ACHN (cell line): ENCODE results near the gene PLA2G4F.
"Not testable (repeated sequence)": the region's sequence is repeated elsewhere in the genome, so short reads cannot be mapped to it uniquely, and the experiment has no call there.

Experiments used
- DNase-seq: peaks from one replicate; pipeline ENCODE4 v3.0.0-alpha.2; 2015
- in situ Hi-C: cut with HindIII; loops from 2 replicates; pipeline ENCODE4 v1.10.0; 2017; ENCODE audit warnings: low sequenced_read_pairs, low pct_ligation_motif_present, low pct_unique_long_range_greater_than_20kb

Gene PLA2G4F

DNA sequence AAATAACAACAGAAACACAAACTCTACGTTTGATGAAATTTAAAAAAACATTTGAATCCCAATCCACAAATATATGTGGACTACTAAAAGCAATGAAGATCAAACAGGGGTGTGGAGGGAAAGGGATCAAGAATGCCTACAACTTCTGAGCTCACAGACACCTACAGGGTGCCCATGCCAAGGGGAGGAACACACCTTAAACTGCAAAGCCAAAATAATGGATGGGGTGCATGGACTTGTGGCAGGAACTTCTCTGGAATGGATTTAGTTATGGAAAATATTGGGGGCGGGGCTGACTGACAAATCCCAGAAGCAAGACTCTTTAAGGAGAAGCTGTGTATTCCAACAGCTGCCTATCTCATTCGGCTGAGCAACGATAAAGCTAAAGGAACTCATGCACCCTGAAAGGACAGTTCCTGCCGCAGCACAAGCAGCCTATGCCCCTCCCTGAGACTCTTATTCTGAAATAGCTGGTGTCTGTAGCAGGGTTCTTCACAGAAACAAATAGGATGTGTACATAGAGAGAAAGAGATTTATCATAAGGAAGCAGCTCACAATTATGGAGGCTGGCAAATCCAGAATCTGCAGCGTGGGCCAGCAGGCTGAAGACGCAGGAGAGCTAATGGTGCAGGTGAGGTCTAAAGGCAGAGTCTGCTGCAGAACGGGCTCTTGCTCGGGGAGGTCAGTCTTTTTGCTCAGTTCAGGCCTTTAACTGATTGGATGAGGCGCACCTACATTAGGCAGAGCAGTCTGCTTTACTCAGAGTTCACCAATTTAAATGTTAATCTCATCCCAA, 37.6 kb downstream of the PLA2G4F start:
- DNase-seq, result no peak
- in situ Hi-C loops, result no loop called here

DNA sequence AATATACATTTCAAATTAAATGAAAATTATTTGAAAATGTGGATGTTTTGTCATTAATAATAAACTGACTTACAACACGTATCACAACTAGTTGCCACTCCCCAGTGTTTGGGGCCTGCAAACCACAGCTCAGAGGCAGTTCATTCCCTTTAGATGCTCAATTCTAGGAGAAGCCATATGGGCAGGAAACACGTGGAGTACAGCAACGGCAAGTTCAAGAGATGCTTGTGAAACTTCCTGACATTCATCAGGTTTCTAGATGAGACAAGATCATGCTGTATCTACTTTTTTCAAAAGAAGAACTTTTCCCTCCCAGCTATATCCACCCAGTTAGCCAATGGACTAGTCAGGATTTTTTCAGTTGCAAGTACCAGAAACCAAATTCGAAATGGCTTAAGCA, 44.5 kb downstream of the PLA2G4F start:
- in situ Hi-C loops, result no loop called here

GRCh38 chr15:42110367-42110766, 46.1 kb downstream of the PLA2G4F start:
- in situ Hi-C loops, result no loop called here

More for the DNA sequence above, 44.5 kb downstream of the PLA2G4F start:
- DNase-seq, result no peak

GRCh38 chr15:42108806-42109205, 47.6 kb downstream of the PLA2G4F start:
- DNase-seq, result no peak
- in situ Hi-C loops, result no loop called here

More at GRCh38 chr15:42110367-42110766, 46.1 kb downstream of the PLA2G4F start:
- no peak for DNase-seq

GRCh38 chr15:42108189-42108588, 48.2 kb downstream of the PLA2G4F start:
- DNase-seq, result no peak
- in situ Hi-C loops, result no loop called here

- in situ Hi-C loops, result no loop called here
- no peak for DNase-seq
Observed at GRCh38 chr15:42107473-42107872, 49.0 kb downstream of the PLA2G4F start.

DNA sequence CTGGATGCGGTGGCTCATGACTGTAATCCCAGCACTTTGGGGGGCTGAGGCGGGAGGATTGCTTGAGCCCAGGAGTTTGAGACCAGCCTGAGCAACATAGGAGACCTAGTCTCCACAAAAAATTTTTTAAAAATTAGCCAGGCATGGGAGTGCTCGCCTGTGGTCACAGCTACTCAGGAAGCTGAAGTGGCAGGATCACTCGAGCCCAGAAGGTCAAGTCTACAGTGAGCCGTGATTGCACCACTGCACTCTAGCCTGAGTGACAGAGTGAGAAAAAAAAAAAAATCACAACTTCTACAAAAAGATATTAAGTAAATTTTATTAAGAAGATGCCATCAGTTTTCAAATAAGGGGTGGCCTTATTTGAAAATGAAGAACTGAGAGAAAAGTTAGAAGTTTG, 50.1 kb downstream of the PLA2G4F start:
- in situ Hi-C loops, result no loop called here
- no peak for DNase-seq

- in situ Hi-C loops, result no loop called here
- no peak for DNase-seq
Observed at GRCh38 chr15:42104095-42104891, 52.1 kb downstream of the PLA2G4F start.

GRCh38 chr15:42102646-42103235, 53.7 kb downstream of the PLA2G4F start:
- in situ Hi-C loops, result no loop called here
- no peak for DNase-seq

- no peak for DNase-seq
- in situ Hi-C loops, result no loop called here
Observed at GRCh38 chr15:42101861-42102260, 54.6 kb downstream of the PLA2G4F start.

GRCh38 chr15:42100021-42100800, 56.2 kb downstream of the PLA2G4F start:
- in situ Hi-C loops, result no loop called here
- DNase-seq, result no peak

- in situ Hi-C loops, result no loop called here
Observed at GRCh38 chr15:42097018-42097417, 59.4 kb downstream of the PLA2G4F start.

GRCh38 chr15:42094512-42094963, 61.9 kb downstream of the PLA2G4F start, which contains the start of gene PLA2G4D:
Gene PLA2G4D, minus strand, starts transcription at chr15:42094562. Its CDS starts 103 bp downstream, at chr15:42094459.
- in situ Hi-C loops, result no loop called here
- DNase-seq, result no peak

More at GRCh38 chr15:42097018-42097417, 59.4 kb downstream of the PLA2G4F start:
- DNase-seq, result no peak

- in situ Hi-C loops, result no loop called here
- DNase-seq, result no peak
Observed at GRCh38 chr15:42093966-42094365, 62.5 kb downstream of the PLA2G4F start.

DNA sequence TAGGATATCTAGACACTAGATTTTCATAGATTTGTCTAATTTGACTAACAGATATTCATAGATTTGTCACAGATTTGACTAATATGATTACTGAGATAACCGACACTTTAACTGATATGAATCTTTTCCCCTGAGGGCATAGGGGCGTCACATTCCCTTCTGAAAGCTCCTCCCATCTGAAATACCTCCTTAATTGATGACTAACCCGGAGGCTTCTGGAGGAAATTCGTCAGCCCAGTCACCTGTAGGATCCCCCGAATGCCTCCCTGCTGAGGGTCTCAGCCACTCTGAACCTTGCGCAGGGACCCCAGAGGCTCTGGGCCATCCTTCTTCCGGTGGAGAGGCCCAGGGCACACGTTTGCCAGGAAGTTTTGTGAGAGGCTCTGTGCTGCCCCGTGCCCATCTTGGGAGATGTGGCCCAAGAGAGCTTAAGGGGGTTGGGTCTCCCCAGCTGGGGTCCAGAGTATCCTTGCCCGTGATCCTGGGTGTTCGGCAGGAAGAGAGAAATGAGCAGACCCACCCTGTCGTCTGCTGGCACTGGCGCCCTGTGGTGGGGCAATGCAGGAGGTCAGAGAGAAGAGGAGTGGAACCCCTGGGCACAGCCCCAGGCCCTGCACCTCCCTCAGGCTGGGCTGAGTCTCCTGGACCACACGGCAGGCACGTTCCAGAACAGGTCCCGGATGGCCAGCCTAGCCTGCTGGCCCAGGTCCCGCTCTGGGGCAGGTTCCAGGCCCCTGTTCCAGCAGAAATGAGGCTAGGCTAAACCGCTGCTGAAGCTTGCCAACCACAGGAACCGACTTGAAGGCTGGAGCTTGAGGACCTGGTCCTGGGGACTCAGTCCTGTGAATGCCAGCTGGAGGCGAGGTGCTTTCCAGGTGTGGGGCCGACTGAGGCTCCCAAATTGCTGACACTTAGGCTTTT, 63.8 kb downstream of the PLA2G4F start:
- DNase-seq, result no peak
- in situ Hi-C loops, result no loop called here

DNA sequence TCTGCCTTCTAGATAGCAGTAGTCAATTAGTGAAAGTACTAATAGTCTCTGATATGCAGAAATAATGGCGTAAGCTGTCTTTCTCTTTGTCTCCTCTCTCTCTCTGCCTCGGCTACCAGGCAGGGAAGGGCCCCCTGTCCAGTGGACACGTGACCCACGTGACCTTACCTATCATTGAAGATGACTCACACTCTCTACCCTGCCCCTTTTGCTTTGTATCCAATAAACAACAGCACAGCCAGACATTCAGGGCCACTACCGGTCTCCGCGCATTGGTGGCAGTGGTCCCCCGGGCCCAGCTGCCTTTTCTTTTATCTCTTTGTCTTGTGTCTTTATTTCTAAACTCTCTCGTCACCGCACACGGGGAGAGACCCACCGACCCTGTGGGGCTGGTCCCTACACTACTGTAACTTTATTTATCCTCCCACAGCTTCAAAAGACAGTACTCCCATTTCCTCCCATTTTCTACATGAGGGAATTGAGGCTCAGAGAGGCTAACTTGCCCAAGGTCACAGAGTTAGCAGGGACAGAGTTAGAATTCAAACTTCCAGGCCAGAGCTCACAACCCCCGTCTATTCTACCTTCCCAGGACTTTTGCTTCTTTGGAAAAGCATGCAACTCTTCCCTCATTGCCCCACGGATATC, 64.6 kb downstream of the PLA2G4F start:
- DNase-seq, in situ Hi-C loops: not testable (repeated sequence)

- in situ Hi-C loops, result no loop called here
- no peak for DNase-seq
Observed at GRCh38 chr15:42090781-42091180, 65.7 kb downstream of the PLA2G4F start.
